Stimulated activated CD4-positive, alpha-beta T cell treated with anti-CD3 and anti-CD28 coated beads, Interleukin-2, amount 100 ng/mL, for 4 hours (primary cell): ENCODE results near the gene NUP188.

ENCODE experiments used
- DNase-seq: peaks from one replicate; pipeline ENCODE4 v3.0.0-alpha.2; 2020; ENCODE audit warnings: low read depth

NUP188 gene, protein sequence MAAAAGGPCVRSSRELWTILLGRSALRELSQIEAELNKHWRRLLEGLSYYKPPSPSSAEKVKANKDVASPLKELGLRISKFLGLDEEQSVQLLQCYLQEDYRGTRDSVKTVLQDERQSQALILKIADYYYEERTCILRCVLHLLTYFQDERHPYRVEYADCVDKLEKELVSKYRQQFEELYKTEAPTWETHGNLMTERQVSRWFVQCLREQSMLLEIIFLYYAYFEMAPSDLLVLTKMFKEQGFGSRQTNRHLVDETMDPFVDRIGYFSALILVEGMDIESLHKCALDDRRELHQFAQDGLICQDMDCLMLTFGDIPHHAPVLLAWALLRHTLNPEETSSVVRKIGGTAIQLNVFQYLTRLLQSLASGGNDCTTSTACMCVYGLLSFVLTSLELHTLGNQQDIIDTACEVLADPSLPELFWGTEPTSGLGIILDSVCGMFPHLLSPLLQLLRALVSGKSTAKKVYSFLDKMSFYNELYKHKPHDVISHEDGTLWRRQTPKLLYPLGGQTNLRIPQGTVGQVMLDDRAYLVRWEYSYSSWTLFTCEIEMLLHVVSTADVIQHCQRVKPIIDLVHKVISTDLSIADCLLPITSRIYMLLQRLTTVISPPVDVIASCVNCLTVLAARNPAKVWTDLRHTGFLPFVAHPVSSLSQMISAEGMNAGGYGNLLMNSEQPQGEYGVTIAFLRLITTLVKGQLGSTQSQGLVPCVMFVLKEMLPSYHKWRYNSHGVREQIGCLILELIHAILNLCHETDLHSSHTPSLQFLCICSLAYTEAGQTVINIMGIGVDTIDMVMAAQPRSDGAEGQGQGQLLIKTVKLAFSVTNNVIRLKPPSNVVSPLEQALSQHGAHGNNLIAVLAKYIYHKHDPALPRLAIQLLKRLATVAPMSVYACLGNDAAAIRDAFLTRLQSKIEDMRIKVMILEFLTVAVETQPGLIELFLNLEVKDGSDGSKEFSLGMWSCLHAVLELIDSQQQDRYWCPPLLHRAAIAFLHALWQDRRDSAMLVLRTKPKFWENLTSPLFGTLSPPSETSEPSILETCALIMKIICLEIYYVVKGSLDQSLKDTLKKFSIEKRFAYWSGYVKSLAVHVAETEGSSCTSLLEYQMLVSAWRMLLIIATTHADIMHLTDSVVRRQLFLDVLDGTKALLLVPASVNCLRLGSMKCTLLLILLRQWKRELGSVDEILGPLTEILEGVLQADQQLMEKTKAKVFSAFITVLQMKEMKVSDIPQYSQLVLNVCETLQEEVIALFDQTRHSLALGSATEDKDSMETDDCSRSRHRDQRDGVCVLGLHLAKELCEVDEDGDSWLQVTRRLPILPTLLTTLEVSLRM (N-terminal part only)

DNA sequence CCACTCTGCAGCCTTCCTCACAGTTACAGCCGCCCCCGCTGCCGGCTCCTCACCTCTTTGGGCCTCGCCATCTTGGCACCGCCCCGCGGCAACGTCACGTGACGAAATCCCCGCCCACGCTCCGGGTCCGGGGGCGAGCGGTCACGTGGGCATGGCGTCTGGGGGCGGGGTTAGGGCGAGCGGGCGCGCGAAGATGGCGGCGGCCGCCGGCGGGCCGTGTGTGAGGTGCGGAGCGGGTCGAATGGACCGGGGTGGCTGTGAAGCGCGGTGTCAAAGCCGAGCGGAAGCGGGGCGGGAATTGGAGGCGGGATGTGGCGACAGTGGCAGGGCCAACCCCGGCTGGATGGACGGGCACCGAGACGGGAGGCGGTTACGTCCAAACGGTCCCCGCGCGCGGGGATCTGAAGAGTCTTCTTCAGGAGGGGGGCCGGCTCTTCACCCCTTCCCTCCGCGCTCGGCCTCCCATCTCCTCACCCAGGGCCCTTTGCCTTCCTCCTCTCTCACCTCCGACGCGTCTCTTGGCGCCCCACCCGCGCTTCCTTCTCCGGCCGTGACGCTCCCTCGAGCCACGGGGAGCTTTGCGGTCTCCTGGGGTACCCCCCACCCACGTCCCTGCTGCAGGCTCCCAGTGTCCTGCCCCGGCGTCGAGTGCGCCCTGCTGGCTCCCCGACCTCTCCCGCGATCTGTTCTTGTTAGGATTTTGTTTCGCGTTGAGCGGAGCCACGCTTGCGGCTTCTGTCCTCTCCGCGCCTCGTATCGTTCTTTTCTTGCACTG is at the start of gene NUP188, which contains the start of gene DOLK:
Gene NUP188, plus strand, starts transcription at position 173 of the 775 bp plus-strand sequence. Its CDS starts 21 bp downstream, at position 194.
Gene DOLK, minus strand, starts transcription at position 77 of the 775 bp plus-strand sequence. CDS start 300 bp downstream, outside the sequence.
- peak; percentile 99 for DNase-seq

DNA sequence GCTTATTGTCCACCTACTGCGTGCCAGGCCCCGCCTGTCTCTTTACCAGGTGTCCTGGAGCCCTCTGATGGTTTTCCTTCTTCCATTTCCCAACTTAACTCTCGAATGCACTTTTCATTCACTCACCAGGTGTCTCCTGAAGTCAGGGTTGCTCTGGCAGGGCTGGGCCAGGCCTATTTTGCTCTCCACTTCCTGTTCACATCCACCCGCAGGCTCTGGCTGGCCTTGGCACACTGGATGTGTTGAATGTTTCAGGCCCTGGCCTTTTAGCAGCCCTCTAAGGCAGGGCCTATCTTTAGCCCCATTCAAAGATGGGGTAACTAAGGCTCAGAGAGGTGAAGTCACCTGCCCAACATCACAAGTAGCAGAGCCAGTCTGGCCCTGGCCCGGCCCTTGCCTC is 49.1 kb upstream of the NUP188 start:
- no peak for DNase-seq

DNA sequence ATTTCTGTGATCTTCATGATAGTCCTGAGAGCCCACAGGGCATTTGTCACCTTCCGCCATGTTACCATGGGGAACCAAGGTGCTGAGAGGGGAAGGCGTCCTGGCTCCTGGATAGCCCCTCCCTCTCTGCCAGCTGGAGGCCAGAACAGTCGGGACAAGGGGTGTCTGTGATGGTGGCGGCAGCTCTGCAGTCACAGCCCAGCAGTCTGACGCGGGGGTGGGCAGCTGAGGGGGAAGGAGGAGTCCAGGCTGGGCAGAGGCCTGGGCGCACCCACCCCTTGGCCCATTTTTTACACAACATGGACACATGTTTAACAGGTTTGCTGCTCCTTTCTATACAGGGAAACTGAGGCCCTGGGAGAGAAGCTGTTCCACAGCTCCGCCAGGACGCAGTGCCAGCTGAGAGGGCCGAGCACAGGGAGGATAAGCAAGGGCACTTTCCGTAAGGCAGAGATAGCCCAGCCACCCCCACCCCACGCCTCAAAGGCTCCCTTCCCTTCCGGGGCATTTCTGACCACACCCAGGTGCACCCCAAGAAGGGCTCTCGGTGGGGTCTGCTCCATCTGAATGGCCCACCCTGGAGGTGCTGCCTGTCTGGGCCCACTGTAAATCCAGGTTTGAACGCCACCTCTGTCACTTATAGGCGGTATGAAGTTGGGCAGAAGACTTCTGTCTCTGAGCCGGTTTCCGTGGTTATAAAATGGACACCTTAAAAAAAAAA is 48.5 kb upstream of the NUP188 start:
- DNase-seq: no peak

DNA sequence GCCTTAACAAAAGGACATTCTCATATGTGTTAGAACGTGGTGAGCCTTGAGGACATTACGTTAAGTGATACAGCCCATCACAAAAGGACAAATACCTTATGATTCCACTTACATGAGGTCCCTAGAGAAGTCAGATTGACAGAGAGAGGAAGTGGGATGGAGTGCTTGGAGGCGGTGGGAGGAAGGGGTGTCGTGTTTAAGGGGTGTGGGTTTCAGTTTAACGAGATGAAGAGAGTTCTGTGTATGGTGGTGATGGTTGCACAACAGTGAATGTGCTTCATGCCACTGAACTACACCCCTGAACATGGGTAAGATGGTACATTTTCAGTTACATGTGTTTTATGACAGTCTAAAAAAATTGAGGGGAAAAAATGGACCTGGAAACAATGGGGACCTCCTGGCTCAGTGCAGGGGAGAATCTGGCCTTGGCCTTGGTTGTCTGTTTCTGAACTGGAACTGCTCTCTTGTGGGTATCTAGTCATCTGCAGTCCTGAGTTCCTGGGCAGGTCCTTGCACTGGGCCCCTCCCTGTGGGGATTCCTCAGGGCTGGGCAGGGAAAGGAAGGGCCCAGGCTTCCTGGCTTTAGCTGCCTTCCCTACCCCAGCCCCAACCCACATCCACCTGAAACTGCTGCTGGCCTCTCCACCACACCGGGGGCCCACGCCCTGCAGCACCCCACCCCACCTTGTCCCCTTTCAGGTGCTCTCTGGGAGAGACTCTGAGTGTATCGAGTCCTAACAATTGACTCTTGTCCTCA is 47.8 kb upstream of the NUP188 start:
- DNase-seq: no peak

DNA sequence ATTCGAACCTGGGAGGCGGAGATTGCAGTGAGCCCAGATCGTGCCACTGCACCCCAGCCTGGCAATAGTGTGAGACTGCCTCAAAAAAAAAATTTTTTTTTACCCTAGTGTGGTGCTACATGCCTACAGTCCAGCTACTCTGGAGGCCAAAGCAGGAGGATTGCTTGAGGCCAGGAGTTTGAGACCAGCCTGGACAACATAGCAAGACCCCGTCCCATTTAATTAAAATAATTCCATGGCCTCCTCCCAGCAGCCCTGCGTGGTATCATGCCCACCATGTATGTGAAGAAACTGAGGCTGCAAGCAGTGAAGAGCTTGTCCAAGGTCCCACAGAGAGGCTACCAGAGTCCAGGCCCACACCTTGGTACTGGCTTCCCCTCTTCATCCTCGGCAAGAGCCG is 46.1 kb upstream of the NUP188 start:
- no peak for DNase-seq

DNA sequence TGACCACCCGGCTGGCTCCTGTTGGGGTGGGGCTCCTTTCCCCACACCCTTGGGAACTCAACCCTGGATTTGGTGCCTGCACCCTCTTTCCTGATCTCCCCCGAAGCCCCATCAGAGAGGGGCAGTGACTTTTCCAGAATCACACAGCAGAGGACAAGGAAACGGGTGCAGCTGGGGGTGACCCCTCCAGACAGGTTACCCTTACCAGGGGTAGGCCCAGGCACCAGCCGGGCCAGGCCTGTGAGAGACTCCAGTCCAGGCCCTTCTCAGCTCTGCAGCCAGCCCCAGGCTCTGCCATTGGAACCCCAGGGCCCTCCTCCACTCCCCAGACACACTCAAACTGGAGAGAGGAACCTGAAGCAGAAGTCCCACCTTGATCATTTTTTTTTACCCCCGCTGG is 45.7 kb upstream of the NUP188 start:
- no peak for DNase-seq

DNA sequence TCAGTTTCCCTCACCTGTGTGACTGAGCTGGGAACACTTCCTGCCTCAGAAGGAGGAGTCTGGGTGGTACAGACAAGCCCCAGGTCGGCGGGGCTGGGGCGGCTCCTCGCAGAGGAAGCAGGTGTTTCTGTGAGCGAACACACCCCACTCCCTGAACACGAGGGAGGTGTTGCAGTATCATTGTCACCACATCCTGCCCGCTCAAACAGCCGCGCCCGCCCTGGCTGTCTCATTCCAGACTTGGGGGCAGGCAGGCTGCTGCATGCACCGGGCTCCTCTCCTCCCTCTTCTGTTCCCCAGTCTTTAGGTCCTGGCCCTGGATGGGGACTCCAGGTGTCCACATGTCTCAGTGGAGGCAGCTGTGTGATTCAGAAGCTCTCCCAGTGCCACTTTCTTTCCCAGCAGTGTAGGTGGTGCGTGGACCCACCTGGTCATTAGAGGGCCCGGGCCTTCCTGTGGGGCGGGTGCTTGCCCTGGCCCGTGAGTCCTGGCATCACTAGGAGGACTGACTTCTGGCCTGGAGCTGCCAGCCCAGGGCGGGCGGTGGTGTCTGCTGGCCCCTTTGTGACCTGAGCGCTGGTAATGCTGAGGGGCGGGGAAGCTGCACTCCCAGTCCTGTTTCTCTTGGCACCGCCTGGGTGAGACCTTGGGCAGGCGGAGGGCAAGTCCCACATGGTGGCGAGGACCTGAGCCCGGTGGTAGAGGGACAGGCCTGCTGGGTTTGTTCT is 45.0 kb upstream of the NUP188 start:
- peak; percentile 81 for DNase-seq

DNA sequence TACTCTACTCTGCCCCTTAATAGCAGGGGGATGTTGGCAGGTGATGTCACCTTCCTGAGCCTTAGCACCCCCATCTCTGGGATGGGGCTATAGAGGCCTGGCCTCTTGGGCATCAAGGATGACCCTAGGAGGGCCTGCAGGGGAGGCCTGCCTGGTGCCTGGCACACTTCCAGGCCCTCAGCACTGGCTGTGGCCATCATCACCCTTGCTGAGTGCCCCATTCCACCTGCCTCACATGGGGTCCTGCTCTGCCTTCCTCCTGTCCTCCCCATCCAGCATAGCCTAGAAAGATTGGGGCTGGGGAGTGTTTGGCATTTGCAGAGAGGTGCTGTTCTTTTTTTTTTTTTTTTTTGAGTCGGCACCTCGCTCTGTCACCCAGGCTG is 44.4 kb upstream of the NUP188 start:
- no peak for DNase-seq

DNA sequence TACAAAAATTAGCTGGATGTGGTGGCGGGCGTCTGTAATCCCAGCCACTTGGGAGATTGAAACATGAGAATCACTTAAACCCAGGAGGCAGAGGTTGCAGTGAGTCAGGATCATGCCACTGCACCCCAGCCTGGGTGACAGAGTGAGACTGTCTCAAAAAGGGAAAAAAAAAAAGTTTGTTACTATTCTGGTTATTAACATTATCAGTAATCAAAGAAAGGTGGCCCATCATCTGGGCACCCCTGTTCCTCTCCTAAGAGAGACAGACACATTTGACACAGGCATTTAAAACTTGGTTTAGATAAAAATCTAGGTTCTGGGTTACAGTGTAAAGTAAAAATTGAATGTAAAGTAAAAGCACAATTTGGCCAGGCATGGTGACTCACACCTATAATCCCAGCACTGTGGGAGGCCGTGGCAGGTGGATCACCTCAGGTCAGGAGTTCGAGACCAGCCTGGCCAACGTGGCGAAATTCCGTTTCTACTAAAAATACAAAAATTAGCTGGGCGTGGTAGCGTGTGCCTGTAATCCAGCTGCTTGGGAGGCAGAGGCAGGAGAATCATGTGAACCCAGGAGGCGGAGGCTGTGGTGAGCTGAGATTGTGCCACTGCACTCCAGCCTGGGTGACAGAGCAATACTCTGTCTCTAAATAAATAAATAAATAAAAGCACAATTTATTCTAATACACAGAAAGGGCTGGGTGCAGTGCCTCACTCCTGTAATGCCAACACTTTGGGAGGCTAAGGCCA is 43.5 kb upstream of the NUP188 start:
- DNase-seq: no peak

DNA sequence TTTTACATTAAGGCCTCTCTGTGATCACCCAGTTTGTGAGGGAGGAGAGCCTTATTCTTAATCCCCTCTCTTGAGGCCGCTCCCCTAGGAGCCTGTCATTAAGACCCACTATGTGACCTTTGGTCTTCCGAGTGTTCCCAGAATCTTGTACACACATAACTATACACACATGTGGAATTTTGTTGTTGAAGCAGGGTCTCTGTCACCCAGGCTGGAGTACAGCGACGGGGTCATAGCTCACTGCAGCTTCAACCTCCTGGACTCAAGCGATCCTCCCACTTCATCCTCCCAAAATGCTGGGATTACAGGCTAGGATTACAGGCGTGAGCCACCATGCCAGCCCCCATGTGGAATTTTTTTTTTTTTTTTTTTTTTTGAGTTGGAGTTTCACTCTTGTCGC is 41.5 kb upstream of the NUP188 start:
- DNase-seq: no peak

DNA sequence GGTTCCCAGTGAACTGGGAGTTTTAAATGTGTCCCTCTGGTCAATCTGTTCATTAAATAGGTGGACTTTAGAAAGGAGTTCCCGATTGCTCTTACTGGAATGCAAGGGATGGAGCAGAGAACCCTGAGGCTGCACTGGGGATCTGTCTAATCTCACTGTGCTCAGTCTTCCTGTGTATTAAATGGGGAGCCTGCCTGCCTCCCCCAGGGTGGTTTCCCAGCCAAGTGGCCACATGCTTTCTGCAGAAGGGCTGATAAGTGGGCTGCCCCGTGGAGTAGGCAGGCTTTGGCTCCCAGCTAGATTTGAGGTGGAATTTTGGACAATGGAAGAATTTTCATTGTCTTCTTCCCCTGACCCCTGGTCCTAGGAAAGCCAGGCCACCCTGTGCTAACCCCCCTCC is 40.8 kb upstream of the NUP188 start:
- no peak for DNase-seq

DNA sequence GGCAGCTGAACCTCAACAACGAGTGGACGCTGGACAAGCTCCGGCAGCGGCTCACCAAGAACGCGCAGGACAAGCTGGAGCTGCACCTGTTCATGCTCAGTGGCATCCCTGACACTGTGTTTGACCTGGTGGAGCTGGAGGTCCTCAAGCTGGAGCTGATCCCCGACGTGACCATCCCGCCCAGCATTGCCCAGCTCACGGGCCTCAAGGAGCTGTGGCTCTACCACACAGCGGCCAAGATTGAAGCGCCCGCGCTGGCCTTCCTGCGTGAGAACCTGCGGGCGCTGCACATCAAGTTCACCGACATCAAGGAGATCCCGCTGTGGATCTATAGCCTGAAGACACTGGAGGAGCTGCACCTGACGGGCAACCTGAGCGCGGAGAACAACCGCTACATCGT is 39.1 kb upstream of the NUP188 start:
- DNase-seq: no peak

DNA sequence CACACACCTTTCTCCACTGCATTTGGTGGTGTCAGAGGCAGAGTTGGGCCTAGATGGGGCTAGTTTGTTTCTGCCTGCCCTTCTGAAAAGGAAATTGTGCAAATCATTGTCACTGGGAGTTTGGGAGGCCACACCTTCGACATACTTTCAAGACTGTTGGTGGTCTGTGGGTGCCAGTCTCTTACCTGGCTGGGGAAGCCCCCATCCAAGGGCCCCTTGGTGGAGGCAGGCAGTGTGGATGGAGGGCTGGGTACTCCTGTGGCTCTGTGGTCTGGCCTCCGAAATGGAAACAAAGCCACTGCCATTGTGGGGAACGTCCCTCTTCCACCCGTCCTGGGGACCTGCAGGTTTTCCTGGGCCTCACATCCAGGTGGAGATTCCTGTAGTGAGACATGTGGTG is 37.6 kb upstream of the NUP188 start:
- no peak for DNase-seq

DNA sequence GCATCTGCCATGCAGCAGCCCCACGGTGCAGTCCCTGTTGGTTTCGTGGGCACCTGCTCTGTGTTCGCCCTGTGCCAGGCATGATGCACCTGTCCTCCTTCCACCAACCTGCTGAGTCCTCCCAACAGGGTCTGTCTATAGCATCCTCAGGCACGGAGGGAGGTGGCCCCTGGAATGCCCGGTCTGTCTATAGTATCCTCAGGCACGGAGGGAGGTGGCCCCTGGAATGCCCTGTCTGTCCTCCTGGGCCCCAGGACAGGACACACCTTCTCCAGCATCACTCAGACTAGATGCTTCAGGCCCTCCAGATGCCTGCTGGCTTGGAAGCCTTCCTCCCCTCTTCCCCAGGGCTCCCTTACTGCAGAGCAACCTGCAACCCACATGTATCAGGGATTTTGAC is 36.6 kb upstream of the NUP188 start:
- no peak for DNase-seq

DNA sequence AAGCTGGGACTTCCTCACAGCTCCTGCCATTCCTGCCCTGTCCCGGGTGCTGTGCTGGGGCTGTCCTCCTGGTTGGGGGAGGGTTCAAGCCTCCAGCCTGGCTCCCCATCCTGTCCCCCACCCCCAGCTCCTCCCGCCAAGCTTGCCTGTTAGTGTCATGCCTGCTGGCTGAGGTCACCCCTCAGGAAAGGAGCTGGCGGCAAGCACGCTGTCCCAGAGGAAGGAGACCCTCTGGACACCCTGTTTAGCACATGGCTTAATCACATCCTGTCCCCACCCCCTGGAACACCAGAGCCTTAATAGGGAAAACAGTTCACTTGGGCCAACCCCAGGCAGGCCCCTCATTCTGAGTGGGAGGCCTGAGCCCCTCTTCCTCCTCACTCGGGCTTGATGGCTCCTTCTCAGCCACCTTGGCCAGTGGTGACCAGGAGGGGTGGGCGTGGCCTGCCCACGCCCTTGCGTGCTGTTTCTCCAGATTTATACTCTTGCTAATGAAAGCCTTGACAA is 35.9 kb upstream of the NUP188 start:
- DNase-seq: no peak

DNA sequence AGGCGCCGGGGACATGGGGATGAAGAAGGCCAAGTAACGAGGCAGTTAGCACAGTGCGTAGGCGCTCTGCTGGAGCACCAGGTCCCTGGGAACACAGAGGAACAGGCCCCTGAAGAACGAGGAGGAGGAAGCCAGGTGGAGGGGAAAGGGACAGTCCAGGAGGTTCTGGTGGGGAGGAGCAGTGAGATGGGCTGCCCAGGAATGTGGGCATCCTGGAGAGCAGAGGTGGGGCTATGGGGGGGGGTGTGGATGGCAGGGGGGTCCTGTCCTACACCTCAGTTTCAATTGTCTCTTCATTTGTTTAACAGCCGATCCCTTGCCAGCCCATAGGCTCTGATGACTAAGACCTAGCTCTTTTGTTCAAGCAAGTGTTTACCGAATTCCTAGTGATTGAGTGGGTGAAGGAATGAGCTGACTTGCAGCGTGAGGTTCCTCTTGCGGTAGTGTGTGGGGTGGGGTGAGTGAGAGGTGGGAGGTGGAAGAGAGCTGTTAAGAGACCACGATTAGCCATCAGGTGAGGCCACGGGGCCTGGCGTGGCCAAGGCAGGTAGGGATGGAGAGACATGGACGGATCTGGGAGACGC is 35.1 kb upstream of the NUP188 start:
- DNase-seq: no peak

DNA sequence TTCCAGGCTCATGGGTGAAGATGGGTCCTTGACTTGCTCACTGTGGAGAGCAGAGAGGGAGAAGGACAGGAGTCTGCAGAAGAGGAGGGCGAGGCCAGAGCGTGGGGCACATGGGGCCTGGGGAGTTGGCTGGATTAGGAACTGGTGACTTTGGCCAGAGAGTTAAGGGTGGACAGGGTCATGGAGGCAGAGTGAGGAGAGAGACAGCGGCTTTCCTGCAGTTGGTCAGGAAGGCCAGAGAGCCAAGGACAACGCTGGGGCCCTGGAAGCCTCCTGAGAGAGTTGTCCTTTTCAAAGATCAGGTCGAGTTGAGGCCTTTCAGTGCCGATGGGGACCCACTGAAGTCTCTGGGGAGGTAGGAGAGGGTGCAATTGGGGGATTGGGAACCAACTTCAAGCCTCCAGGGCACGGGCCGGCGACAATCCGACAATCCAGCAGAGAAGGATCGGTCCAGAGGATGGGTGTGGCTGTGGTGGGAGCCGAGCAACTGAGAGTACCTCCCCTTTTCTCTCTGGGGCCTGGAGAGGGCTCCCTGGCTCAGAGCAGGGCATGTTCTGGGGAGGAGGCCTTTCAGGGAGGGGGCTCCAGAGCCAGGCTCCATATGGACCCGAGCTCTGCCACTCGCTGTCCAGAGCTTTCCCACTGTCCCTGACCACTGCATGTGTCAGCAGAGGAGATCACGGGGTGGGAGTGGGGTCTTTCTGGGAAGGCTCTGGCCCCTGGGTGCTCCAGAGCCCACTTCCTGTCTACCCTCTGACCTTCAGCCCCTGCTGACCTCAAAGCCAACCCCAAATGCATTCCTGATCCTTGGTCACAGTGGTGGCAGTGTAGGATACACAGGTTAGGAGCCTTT is 34.2 kb upstream of the NUP188 start:
- DNase-seq: no peak
